H9 (cell line): ENCODE measurements around the gene SERTAD2. TPM values are rescaled to one million over a fixed set of nuclear protein-coding genes. Genes with fewer than 3 reads are reported as not detected.

Experiments
- DNase-seq: peaks from one replicate; pipeline ENCODE4 v3.0.0-alpha.2; 2017
- H2AFZ ChIP-seq: one replicate; pipeline ENCODE4 v1.6.1; 2013; ENCODE audit warnings: mild to moderate bottlenecking, low read length, control low read depth, moderate library complexity
- H2AK5ac ChIP-seq: 2 replicates; pipeline ENCODE4 v1.6.1; 2013; ENCODE audit warnings: low read length, control low read depth, mixed read lengths; ENCODE audit not compliant: insufficient read length
- H2BK120ac ChIP-seq: one replicate; pipeline ENCODE4 v1.6.1; 2013; ENCODE audit warnings: low read depth, mild to moderate bottlenecking, low read length, control low read depth, inconsistent platforms; ENCODE audit not compliant: poor library complexity, severe bottlenecking
- H2BK12ac ChIP-seq: 2 replicates; pipeline ENCODE4 v1.6.1; 2013; ENCODE audit warnings: low read length, control low read depth, mixed read lengths, low read depth; ENCODE audit not compliant: insufficient read length
- H2BK15ac ChIP-seq: 2 replicates; pipeline ENCODE4 v1.6.1; 2013; ENCODE audit warnings: low read depth, low read length, control low read depth
- H2BK20ac ChIP-seq: one replicate; pipeline ENCODE4 v1.6.1; 2013; ENCODE audit warnings: low read depth, mild to moderate bottlenecking, low read length, control low read depth, inconsistent platforms; ENCODE audit not compliant: poor library complexity, severe bottlenecking
- H2BK5ac ChIP-seq: 2 replicates; pipeline ENCODE4 v1.6.1; 2013; ENCODE audit warnings: low read length, control low read depth, mixed read lengths; ENCODE audit not compliant: insufficient read length
- H3K14ac ChIP-seq: 2 replicates; pipeline ENCODE4 v1.6.1; 2013; ENCODE audit warnings: low read length, control low read depth; ENCODE audit not compliant: insufficient read depth
- H3K18ac ChIP-seq: 2 replicates; pipeline ENCODE4 v1.6.1; 2013; ENCODE audit warnings: low read depth, mild to moderate bottlenecking, mixed read lengths, low read length, control low read depth; ENCODE audit not compliant: insufficient read length
- H3K23ac ChIP-seq: 2 replicates; pipeline ENCODE4 v1.6.1; 2013; ENCODE audit warnings: low read length, control low read depth, mixed read lengths, low read depth; ENCODE audit not compliant: insufficient read length
- H3K23me2 ChIP-seq: 2 replicates; pipeline ENCODE4 v1.6.1; 2013; ENCODE audit warnings: low read depth, mild to moderate bottlenecking, mixed read lengths, low read length, control low read depth; ENCODE audit not compliant: insufficient read length, poor library complexity, severe bottlenecking
- H3K27ac ChIP-seq: 2 replicates; pipeline ENCODE4 v1.5.1; 2013; ENCODE audit warnings: low read length, control low read depth, mixed read lengths, low read depth; ENCODE audit not compliant: insufficient read length
- H3K27me3 ChIP-seq: 2 replicates; pipeline ENCODE4 v1.6.1; 2013; ENCODE audit warnings: low read length, control low read depth, inconsistent platforms; ENCODE audit not compliant: insufficient read depth
- H3K4ac ChIP-seq: 2 replicates; pipeline ENCODE4 v1.6.1; 2013; ENCODE audit warnings: low read depth, mild to moderate bottlenecking, control low read depth, inconsistent platforms, low read length, moderate library complexity
- H3K4me1 ChIP-seq: 2 replicates; pipeline ENCODE4 v1.6.1; 2013; ENCODE audit warnings: low read length, control low read depth, inconsistent platforms; ENCODE audit not compliant: insufficient read depth
- H3K4me2 ChIP-seq: 2 replicates; pipeline ENCODE4 v1.6.1; 2013; ENCODE audit warnings: low read length, control low read depth, mixed read lengths; ENCODE audit not compliant: insufficient read length, insufficient read depth
- H3K56ac ChIP-seq: 2 replicates; pipeline ENCODE4 v1.6.1; 2013; ENCODE audit warnings: low read depth, mild to moderate bottlenecking, mixed read lengths, low read length, control low read depth; ENCODE audit not compliant: insufficient read length
- H3K79me1 ChIP-seq: 2 replicates; pipeline ENCODE4 v1.6.1; 2013; ENCODE audit warnings: low read depth, mild to moderate bottlenecking, moderate library complexity, low read length, control low read depth, inconsistent platforms; ENCODE audit not compliant: insufficient read depth, poor library complexity, severe bottlenecking
- H3K79me2 ChIP-seq: 2 replicates; pipeline ENCODE4 v1.6.1; 2013; ENCODE audit warnings: low read length, control low read depth, inconsistent platforms; ENCODE audit not compliant: insufficient read depth
- H3K9ac ChIP-seq: 2 replicates; pipeline ENCODE4 v1.6.1; 2013; ENCODE audit warnings: low read length, control low read depth, mixed read lengths; ENCODE audit not compliant: insufficient read length; ENCODE audit errors: extremely low read depth
- H3K9me3 ChIP-seq: one replicate; pipeline ENCODE4 v1.6.1; 2013; ENCODE audit warnings: low read depth, low read length, inconsistent platforms; ENCODE audit not compliant: control insufficient read depth
- H3T11ph ChIP-seq: one replicate; pipeline ENCODE4 v1.6.1; 2013; ENCODE audit warnings: mild to moderate bottlenecking, low read length, control low read depth, inconsistent platforms
- H4K20me1 ChIP-seq: one replicate; pipeline ENCODE4 v1.6.1; 2013; ENCODE audit not compliant: control insufficient read depth, insufficient read length, insufficient read depth
- H4K5ac ChIP-seq: 2 replicates; pipeline ENCODE4 v1.6.1; 2013; ENCODE audit warnings: low read depth, mild to moderate bottlenecking, mixed read lengths, low read length, control low read depth; ENCODE audit not compliant: insufficient read length
- H4K8ac ChIP-seq: replicated peaks from 2 replicates; pipeline ENCODE4 v1.6.1; 2013; ENCODE audit warnings: low read length, control low read depth, mixed read lengths, low read depth; ENCODE audit not compliant: insufficient read length
- H4K91ac ChIP-seq: 2 replicates; pipeline ENCODE4 v1.6.1; 2013; ENCODE audit warnings: low read depth, mild to moderate bottlenecking, moderate library complexity, mixed read lengths, low read length, control low read depth; ENCODE audit not compliant: insufficient read length
- H3K27ac Mint-ChIP-seq, 3 experiments: 2 replicates in 2 of 3; 3 replicates in 1 of 3; pipeline ENCODE4 v1.8.0; 2020 to 2021; ENCODE audit warnings: mixed read lengths in 3 of 3, mild to moderate bottlenecking in 1 of 3, moderate library complexity in 1 of 3
- H3K27me3 Mint-ChIP-seq: 2 replicates; pipeline ENCODE4 v1.8.0; 2021; ENCODE audit warnings: low read depth, mild to moderate bottlenecking, moderate library complexity, mixed read lengths
- H3K36me3 Mint-ChIP-seq, 3 experiments: 2 replicates in 2 of 3; 3 replicates in 1 of 3; pipeline ENCODE4 v1.8.0; 2020 to 2021; ENCODE audit warnings: low read depth in 3 of 3, mixed read lengths in 3 of 3; ENCODE audit not compliant: insufficient read depth in 1 of 3
- H3K4me1 Mint-ChIP-seq, 2 experiments: 2 replicates each; pipeline ENCODE4 v1.8.0; 2020; ENCODE audit warnings: mixed read lengths in 2 of 2
- H3K4me3 Mint-ChIP-seq, 2 experiments: 2 replicates in 1 of 2; 3 replicates in 1 of 2; pipeline ENCODE4 v1.8.0; 2020 to 2021; ENCODE audit warnings: mild to moderate bottlenecking in 2 of 2, mixed read lengths in 2 of 2, moderate library complexity in 1 of 2
- H3K9me3 Mint-ChIP-seq, 2 experiments: 2 replicates in 1 of 2; 3 replicates in 1 of 2; pipeline ENCODE4 v1.8.0; 2020; ENCODE audit warnings: mild to moderate bottlenecking in 2 of 2, mixed read lengths in 2 of 2, moderate library complexity in 1 of 2
- WGBS: extraction: QIAGEN DNeasy Blood & Tissue Kit; methylation state at CpG from one replicate; pipeline ENCODE4 v1.1.7; 2013; ENCODE audit warnings: missing lambda C conversion rate, low lambda C conversion rate, mixed read lengths; ENCODE audit not compliant: insufficient read length; ENCODE audit errors: extremely low coverage; 5-methylcytosine and 5-hydroxymethylcytosine counted together
- total RNA-seq: library from RNA; stranded (reverse); gene quantifications from 2 replicates; pipeline ENCODE4 v1.2.1, GENCODE V29; 2021
- TF ChIP-seq, protein P1 (sequence below): fragments of 200-600 bp; sonication (generic); conservative IDR thresholded peaks from 3 replicates; pipeline ENCODE4 v1.8.0; 2021; ENCODE audit warnings: antibody characterized with exemption, mild to moderate bottlenecking

SERTAD2 gene
- total RNA-seq, 1 experiment from 2014 or later, result 3.5 TPM

DNA sequence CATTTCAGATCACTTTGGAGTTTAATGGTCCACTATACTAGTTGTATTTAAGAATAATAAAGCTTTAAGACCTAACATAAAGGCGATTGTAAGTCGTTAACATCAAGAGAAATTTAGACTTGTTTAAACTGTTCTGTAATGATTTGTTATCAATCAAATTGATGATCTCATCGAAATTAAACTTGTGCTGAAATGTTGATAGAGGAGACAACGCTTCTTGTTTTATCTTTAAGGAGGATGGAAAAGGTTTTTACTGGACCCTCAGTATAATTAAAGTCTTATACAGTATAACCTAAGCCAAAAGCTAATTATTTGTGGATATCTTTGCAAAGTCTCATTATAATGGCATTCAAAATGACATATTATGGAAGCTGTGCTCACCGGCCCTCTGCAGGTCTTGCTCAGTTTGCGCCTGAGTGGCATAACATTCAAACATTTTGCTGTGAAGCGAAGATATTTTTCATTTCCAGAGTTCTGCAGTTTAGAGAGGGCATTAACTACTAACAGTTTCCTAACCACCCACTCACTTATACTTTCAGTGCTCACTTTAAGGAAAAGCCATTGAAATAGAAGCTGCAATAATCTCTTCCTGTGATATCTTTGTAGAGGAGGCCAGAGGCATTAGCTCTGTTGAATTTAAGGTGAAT, 1.4 kb upstream of the SERTAD2 start:
- Histone ChIP-seq H3K4me2 (peak overlapping the region; percentile 78), H3K79me1 (no peaks in the 10 kb centered on the region), H3K4me1 (peaks cover 2% of the 10 kb centered on the region; the same call in 1 of the 2 replicates), H3K56ac (no peak overlapping the region), H2BK5ac (no peak overlapping the region), H3K9me3 (no peaks in the 10 kb centered on the region), H3K27me3 (no peaks in the 10 kb centered on the region; the same call in 1 of the 2 replicates), H3T11ph (no peak overlapping the region), H2BK15ac (no peak overlapping the region), H2AFZ (no peak overlapping the region), H2BK120ac (no peak overlapping the region), H3K4ac (no peak overlapping the region), H4K20me1 (no peaks in the 10 kb centered on the region), H3K18ac (no peak overlapping the region), H2AK5ac (no peak overlapping the region), H4K91ac (no peak overlapping the region), H4K5ac (no peak overlapping the region), H3K27ac (no peak overlapping the region), H3K9ac (no peak overlapping the region), H3K23ac (no peak overlapping the region), H4K8ac (no peak overlapping the region), H3K14ac (no peak overlapping the region), H2BK20ac (no peak overlapping the region), H2BK12ac (no peak overlapping the region), H3K79me2 (0 out of 2 replicates have a peak, but pooled peaks cover 3% of the 10 kb centered on the region), H3K23me2 (peaks cover 18% of the 10 kb centered on the region)
- Mint-ChIP-seq H3K4me3 (peak overlapping the region; percentile 77 to 87), H3K36me3 (no peaks in the 10 kb centered on the region), H3K27me3 (peaks cover 50% of the 10 kb centered on the region), H3K27ac (no peak overlapping the region), H3K4me1 (peaks cover 25 to 29% of the 10 kb centered on the region in 2 experiments), H3K9me3 (no peaks in the 10 kb centered on the region)
- WGBS, result no CpG with 5 or more reads among the region's 7 CpGs
- TF ChIP-seq, protein P1, sequence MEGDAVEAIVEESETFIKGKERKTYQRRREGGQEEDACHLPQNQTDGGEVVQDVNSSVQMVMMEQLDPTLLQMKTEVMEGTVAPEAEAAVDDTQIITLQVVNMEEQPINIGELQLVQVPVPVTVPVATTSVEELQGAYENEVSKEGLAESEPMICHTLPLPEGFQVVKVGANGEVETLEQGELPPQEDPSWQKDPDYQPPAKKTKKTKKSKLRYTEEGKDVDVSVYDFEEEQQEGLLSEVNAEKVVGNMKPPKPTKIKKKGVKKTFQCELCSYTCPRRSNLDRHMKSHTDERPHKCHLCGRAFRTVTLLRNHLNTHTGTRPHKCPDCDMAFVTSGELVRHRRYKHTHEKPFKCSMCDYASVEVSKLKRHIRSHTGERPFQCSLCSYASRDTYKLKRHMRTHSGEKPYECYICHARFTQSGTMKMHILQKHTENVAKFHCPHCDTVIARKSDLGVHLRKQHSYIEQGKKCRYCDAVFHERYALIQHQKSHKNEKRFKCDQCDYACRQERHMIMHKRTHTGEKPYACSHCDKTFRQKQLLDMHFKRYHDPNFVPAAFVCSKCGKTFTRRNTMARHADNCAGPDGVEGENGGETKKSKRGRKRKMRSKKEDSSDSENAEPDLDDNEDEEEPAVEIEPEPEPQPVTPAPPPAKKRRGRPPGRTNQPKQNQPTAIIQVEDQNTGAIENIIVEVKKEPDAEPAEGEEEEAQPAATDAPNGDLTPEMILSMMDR, result peak; percentile 47
- DNase-seq, result no peak
